ENCODE measurements around the gene GTF2F2.

Gene GTF2F2

DNA sequence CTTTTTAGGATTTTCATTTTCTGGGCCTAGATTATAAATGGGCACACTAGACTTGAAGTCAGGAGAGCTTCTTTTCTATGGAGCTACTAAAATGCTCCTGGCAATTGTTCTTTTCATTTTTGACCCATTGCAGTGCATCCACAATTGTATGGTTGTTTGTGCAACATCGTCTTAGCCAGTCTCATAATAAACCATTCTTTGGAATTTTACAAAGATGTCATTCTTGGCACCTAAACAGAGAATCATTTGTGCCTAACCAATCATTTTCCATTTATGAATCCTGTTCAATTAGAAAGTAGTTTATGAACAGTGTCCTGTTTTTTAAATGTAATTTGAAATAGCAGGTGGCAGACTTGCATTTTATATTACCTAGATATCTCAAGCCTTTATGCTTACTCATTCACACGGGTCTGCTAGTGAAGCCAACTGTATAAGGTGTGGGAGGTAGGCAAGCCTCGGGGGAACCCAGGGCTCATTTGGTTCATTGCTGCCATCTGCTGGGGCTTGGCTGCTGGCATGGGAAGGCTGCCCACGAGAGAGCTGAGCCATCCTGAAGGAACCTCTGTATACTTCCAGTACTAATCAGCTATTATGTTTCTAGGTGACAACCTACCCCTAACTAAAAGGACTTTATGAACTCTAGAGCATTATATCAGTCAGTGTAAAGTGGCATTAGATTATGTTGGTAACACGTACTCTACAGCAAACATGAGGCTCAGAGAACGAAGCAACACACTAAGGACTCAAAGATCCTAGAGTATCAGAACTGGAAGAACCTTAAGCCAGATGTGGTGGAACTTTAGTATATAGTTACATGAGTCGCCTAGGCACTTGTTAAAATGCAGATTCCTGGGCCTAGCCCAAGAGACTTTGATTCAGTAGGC lies 160.7 kb downstream of the GTF2F2 start:
- TF ChIP-seq, protein P1, sequence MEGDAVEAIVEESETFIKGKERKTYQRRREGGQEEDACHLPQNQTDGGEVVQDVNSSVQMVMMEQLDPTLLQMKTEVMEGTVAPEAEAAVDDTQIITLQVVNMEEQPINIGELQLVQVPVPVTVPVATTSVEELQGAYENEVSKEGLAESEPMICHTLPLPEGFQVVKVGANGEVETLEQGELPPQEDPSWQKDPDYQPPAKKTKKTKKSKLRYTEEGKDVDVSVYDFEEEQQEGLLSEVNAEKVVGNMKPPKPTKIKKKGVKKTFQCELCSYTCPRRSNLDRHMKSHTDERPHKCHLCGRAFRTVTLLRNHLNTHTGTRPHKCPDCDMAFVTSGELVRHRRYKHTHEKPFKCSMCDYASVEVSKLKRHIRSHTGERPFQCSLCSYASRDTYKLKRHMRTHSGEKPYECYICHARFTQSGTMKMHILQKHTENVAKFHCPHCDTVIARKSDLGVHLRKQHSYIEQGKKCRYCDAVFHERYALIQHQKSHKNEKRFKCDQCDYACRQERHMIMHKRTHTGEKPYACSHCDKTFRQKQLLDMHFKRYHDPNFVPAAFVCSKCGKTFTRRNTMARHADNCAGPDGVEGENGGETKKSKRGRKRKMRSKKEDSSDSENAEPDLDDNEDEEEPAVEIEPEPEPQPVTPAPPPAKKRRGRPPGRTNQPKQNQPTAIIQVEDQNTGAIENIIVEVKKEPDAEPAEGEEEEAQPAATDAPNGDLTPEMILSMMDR (IDR thresholded peaks at IDR 0.05; ENCODE audit: insufficient read depth, low read depth, low read length, missing control alignments) = peak; percentile 62
- peak; percentile 64 for DNase-seq (ENCODE audit: low read depth)
- no peak overlapping the region for H3K4me3 ChIP-seq (ENCODE audit: low read depth, low read length)

DNA sequence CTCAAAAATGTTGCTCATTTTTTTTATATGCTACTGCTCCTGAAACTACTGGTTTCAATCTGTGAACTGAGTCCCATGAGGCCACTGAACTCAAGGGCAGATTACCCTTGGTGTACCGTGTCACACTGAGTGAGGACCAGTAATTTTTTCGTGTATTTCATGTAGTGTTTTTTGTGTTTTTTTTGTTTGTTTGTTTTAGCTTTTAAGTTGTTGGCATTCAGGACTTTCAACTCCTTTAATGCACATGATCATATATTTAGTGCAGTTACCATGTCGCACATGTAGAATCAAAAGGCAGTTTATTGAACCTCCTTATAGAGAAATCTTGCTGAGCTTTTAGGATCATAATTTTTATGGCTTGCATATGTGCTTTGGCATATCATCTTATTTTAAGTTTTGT lies 162.7 kb downstream of the GTF2F2 start:
- no peak for DNase-seq (ENCODE audit: low read depth)
- no peak overlapping the region for H3K4me3 ChIP-seq (ENCODE audit: low read depth, low read length)
- TF ChIP-seq, protein P1 (IDR thresholded peaks at IDR 0.05; ENCODE audit: insufficient read depth, low read depth, low read length, missing control alignments) = no peak

DNA sequence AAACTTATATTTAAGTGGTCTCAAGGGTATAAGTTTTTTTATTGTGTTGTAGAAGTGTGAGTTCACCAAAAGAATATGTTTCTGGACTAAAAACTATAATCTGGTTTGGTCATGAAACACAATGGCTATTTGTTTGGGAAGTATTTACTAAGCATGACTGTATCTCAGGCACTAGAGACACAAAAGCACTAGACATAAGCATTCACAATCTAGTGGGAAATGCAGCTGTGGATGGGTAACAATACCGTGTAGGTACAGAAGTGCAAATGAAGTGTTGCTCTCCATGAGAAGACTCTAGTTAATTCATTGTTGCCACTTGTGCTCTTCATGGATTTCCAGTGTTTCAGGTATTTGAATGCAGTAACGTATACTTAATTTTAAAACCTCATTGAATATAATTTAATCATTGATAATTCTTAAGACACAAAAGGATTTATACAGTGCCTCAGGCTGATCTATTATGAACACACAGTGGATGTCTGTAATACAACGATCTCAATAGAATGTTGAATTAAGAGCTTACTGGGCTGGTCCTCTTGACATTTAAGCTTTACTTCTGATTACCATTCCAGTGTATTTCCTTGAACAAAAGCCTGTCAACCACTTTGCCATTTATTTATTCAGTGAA lies 169.7 kb downstream of the GTF2F2 start:
- DNase-seq (ENCODE audit: low read depth) = no peak
- H3K4me3 ChIP-seq (ENCODE audit: low read depth, low read length) = no peak overlapping the region
- TF ChIP-seq, protein P1 (IDR thresholded peaks at IDR 0.05; ENCODE audit: insufficient read depth, low read depth, low read length, missing control alignments) = no peak

DNA sequence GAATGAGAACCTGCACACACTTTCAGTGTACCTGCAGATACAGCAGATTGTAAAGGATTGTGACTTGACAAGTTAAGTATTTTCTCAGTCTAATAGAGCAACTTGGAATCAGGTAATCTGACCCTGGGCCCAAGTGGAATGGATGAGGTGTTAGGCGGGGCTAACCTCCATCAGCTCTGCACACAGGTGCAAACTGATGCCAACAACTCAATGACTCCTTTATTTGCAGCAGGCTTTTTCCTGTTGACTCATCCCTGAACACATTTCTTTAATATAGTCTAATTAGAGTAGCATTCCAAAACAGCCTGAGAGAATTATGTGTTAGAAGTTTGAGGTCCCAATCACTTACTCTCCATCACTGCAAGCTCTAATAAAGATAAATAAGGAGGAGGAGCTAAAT lies 171.9 kb downstream of the GTF2F2 start:
- TF ChIP-seq, protein P1 (IDR thresholded peaks at IDR 0.05; ENCODE audit: insufficient read depth, low read depth, low read length, missing control alignments) = no peak
- DNase-seq (ENCODE audit: low read depth) = no peak
- H3K4me3 ChIP-seq (ENCODE audit: low read depth, low read length) = no peak overlapping the region

DNA sequence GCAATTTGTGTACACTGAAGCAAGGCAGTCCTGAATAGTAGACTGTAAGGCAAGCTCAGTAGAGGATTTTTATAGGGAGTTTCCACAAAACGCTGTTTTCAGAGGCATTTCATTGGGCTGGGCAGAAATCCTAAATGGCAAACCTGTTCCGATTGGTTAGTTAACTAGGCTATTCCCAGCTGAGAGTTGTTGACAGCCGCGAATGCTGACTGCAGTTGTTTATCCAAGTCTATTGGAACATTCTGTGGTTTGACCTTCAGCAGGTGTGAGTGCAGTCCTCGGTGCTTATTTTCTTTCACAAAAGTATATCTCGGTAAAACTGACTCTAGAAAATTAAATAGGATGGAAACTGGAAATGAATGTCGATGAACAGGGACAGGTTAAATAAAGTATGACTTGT lies 175.2 kb downstream of the GTF2F2 start:
- TF ChIP-seq, protein P1 (IDR thresholded peaks at IDR 0.05; ENCODE audit: insufficient read depth, low read depth, low read length, missing control alignments) = no peak
- DNase-seq (ENCODE audit: low read depth) = no peak
- no peak overlapping the region for H3K4me3 ChIP-seq (ENCODE audit: low read depth, low read length)

DNA sequence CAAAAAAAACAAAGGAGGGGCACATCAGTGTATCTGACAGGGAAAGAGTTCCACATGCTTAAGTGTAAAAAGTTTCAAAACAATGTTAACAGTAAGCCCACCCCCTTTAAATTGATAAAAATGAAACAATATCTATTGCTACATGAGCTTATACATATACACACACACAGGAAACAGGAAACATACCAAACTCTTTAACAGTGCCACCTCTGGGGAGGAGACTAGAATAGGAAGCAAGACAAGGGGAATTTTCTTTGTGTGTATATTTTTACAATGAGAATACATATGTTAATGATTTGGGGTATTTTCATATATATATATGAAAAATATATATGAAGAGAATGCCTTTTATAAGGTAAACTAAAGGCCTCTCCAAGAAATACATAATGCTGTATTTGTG lies 175.9 kb downstream of the GTF2F2 start:
- no peak for DNase-seq (ENCODE audit: low read depth)
- H3K4me3 ChIP-seq (ENCODE audit: low read depth, low read length) = no peak overlapping the region
- TF ChIP-seq, protein P1 (IDR thresholded peaks at IDR 0.05; ENCODE audit: insufficient read depth, low read depth, low read length, missing control alignments) = no peak
